GM18873 (cell line): Measurements from ENCODE around the gene FYTTD1.

Experiments
- ATAC-seq: cut with Tn5 transposase; IDR thresholded peaks from one replicate; pipeline ENCODE4 v1.9.1; 2021; ENCODE audit warnings: mild to moderate bottlenecking, moderate library complexity, moderate number of reproducible peaks; ENCODE audit not compliant: unreplicated experiment, low FRiP score

Gene FYTTD1

DNA sequence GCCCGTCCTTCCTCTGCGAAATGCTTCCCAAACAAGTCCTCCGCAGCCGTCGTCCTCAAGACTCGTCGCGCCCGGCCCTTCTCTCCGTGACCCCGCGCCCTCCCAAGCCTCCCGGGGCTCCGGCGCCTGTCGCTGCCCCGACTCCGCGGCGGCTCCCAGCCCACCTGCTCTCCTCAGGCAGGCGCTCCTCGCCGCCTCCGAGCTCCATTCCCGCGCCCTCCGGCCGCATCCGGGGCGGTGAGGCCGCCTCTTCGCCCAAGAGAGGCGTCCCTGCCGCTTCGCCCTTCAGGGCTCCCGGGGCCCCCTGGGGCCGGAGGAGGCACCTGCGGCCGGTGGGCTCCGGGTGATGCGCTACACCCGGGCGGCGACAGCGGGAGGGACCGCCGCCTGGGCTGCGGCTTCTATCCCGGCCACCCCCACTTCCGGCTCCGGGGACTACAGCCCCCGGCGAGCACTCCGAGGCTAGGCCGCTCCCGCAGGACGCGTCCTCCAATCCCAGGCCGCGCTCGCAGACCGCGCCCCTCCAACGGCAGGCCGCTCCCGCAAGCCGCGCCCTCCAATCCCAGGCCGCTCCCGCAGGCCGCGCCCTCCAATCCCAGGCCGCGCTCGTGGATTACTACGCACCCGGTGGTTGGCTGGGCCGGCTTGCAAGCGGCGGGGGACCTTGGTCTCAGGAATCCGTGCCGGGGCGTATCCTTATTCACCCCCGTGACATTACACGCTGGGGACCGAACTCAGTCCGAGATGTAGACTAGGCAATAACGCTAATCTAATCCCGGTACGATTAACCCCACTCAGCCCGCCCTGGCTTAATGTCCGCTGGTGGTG is 13.0 kb upstream of the FYTTD1 start, which contains the start of gene RUBCN:
RUBCN (minus strand) TSS at position 414 of the 828 bp plus-strand sequence; CDS start at position 229, 185 bp downstream.
- peak; percentile 83 for ATAC-seq

DNA sequence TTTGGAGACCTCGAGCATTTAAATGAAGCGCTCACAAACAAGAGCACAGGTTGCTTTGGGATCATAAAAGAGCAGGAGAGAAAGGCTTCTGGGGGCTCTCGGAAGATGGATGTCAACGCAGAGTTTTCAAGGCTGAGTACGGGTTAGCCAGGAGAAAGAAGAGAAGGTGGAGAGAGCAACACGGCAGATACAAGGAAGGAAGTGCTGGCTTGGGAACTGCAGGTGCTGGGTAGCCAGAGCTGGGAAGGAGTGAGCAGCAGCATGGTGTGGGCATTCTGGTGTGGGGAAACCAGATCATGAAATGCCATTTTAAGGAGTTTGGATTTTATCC is 12.4 kb upstream of the FYTTD1 start:
- no peak for ATAC-seq

DNA sequence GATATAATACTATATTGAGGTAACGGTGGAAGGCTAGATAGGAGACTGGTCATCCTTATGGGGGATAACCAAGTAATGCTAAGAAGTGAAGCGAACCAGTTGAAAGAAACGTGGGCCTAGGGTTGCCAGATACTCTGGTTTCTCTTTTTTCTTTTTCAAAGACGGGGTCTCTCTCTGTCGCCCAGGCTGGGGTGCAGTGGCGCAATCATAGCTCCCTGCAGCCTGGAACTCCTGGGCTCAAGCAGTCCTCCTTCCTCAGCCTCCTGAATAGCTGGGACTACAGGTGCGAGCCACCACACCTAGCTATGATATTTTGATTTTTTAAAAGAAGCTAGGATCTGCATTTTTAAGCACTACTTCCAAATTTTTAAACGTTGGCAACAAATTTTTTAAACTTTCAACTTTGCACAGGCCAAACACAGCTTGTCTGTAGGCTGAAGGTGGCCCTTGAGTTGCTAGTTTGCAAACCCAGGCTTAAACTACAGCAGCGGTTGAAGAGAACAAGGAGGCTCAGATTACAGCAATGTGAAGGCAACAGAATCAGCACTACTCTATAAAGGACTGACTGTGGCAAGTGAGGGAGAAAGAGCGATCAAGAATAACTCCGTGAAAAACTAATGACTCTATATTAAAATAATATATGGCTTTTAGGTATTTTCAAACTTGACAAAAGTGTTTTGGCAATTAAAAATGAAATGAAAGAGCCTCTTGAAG is 11.8 kb upstream of the FYTTD1 start:
- ATAC-seq, result no peak

DNA sequence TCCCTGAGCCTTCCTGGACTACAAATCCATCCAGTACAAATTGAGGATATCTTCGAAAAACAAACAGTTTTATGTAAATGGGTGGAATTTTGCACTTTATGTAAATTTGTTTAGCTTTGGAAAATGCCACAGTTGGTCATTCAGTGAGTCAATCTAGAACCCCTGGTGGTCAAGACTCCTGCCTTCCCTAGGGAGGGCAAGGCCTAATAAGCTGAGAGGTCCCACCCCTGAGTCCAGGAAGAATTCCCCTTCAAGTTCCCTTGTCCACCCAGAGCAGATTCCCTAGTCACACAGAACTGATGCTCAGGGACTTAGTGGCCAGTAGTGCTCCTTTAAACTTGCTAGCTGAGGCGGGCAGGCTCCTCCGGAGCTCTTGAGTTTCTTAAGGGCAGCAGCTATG is 6.9 kb upstream of the FYTTD1 start:
- no peak for ATAC-seq

DNA sequence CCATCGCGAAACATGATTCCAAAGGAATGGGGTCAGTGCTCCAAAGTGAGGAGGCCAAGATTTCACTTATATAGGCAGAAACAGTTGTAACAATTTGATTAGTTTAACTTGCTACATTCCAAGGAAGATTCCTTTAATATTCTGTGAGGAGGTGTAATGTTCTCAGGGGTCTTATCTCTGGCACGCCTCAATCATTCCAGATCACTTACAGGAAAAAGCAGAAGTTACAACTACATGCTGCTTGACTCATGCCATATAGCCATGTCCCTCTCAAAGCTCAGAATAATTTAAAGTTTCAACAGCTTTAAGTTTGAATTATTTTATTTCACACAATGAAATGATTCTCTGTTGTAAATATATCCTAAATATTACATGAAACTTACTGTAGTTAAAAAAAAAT is 3.5 kb upstream of the FYTTD1 start:
- no peak for ATAC-seq

DNA sequence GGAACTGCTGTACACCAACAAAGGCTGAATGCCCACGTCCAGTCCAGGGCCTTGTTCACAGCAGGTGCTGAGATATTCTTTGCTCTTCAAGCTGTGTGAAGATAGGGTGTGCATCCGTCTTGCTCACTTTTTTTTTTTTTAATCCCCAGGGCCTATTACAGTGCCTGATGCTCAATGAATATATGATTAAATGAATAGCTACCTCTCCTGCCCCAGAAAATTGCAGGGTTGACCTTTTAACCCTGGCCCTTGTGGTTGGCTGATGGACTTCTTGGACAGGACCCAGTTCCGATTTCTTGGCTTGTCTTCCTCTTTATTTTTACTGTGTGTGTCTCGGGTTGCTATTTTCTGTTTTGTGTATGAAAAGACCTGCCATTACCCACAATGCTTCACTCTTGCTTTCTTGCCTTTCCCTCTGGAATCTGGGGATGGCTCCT is 2.9 kb upstream of the FYTTD1 start:
- ATAC-seq, result no peak

DNA sequence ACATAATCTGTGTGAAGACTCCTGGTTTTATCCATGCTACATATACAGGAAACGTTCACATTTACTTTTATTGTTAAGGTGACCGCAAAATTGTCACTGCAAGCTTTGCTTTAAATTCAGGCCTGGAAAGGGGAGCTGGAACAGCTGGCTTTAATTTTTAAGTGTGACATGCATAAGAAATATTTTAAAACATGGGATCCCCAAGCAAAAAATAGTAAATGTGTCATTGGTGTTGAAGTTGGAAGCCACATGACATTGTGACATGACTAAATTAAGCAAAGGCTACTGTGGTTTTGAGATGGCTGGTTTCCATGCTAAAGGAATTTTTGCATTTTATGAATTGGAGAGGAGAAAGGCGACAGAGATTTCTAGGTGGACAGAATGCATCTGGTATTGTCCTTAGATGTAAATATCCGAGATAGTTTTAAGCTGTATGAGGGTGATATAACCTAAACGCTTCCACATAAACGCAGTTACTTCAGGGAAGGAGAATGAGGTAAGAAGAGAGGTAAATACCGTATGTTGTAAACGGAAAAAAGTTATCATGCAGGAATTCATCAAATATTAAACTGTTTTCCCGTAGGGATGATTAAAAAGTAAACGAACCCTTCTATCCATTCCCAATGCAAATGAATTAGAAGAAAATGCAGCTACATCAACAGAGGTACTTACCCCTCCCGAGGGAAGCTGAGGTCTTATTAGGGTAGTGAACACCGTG is 927 bp upstream of the FYTTD1 start:
- no peak for ATAC-seq

DNA sequence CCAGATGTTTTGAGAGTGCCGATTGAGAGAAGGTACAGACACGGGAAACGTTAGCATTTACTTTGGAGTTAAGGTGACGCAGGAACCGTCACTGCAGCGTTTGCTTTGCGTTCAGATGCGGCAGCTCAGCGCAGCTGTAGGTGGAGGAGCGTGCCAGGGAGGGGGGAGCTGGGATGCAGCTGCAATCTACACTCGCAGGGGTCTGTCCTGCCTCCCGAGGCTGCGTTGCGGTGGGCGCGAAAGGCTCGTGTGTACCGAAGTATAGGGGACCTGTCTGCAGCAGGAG is 425 bp upstream of the FYTTD1 start:
- no peak for ATAC-seq

DNA sequence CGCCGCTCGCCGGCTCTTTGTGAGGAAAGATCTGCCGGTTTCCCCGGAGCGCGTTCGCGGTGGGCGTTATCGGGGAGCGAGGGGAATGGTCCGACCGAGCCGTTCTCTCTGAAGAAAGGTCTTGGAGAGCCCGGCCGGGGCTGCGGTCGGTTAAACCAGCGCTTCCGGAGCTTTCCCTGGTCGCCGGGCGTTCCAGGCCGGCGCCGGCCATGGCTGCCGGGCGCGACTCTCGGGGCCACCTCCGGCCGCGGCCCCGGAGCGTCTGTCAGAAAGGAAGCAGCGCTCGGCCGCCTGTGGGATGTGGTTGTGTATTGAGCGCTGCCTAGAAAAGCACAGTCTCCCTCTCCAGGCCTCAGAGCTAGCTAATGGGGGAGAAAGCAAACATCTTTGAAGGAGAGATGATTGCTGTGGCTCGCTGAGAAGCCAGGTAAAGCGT is 731 bp downstream of the FYTTD1 start:
- ATAC-seq, result no peak

DNA sequence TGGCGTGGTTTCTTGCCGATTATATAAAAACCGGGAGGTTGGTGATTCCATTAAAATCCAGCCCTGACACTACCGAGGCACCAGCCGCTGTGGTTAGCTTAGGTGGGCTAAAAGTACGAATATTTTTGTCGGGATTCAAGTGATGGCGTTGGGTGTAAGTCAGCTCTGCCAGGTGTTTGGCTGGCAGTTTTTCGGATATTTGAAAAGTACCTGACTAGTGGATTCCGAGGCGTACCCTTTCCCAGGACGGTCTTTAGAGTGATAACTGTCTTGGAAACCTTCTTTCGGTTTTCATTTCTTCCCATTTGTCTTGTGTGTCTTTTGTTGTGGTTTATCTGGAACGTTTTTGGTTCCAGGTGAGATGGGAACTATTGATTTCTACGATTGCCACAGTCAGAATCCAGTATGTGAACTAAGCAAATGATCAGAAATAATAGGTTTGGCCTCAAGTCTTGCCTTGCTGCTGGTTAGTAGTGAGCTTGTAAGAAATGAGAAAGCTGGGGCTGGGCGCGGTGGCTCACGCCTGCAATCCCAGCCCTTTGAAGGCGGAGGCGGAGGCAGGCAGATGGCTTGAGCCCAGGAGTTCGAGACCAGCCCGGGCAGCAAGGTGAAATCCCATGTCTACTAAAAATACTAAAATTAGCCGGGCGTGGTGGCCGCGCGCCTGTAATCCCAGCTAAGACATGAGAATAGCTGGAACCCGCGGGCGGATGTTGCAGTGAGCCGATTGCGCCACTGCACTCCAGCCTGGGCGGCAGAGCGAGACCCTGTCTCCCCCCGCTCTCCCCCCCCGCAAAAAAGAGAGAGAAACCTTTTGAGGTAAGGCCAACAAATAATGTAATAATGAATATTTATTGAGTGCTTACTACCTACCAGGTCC is 1.4 kb downstream of the FYTTD1 start:
- ATAC-seq, result no peak

DNA sequence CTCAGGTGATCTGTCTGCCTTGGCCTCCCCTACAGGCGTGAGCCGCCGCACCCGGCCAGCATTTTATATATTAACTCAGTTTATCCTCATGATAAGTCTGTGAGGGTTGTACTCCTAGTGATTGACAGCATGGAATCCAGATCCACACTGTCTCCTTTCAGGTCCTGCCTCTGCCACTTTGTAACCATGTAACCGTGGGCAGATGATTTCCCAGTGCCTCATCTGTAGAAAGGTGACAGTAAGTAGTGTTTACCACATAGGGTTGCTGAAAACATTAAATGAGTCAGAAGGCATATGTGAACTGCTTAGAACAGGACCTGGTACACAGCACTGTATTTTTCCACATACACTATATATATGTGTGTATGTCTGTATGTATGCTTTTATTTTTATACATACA is 2.4 kb downstream of the FYTTD1 start:
- ATAC-seq, result no peak

DNA sequence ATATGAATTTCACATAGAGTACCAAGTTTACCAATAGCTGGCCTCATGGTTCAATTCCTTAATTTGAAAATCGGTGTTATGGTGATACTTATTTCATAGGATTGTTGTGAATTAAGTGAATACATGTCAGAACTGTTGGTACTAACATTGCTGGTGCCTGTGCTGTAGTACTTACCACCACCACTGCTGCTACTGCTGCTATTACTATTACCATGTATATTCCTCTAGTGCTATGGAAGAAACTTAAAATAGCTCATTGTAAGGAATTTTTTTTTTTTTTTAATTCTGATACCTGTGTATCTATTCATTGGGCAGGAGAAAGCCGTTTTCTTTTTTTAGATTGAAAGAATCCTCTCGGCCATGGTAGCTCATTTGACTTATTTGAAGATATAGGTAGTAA is 3.6 kb downstream of the FYTTD1 start:
- ATAC-seq, result no peak

DNA sequence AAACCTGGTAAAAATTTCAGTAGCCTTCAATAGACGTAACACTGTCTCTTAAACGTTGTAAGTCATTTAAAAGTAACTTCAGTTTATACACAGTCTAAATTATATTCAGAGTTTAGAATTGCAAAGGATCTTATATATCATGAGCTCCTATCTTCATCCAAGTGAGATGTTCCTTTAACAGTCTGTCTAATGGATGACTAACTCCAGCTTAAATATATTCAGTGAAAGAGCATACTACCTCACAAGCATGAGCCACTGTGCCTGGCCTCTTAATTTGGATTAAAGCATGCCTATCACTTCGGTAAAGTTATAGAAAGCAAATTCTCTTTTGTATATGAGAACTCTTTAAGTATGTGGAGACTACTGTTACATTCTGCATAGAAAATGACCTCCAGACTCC is 7.0 kb downstream of the FYTTD1 start:
- no peak for ATAC-seq

DNA sequence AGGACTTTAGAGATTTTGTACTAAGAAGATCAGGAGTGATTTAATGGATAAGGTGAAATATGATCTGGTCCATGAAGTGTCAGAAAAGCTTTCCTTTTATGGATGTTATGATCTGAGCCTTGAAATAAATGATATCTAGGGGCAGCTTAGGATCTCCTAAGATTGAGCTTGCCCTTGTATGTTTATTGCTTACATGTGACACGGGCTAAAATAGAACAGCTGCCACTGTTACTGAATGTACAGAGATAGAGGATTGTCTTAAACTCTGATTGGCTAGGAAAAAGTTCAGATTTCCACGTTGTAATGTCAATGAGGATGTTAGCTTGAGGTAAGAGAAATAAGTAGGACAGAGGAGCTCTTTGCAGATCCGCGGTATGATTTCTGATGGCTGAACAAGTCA is 8.8 kb downstream of the FYTTD1 start:
- no peak for ATAC-seq

DNA sequence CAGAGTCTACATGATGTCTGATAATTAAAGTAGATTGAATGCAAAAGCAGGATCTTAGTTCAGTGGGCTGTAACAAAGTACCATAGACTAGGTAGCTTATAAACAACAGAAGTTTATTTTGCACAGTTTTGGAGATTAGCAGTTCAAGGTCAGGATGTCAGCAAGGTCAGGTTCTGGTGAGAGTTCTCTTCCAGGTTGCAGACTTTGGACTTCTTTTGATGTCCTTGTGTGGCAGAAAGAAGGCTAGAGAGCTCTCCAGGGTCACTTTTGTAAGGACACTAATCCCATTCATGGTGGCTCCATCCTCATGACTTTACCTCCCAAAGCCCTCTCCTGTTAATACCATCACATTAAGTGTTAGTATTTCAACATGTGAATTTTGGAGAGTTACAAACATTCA is 12.1 kb downstream of the FYTTD1 start:
- ATAC-seq, result no peak

DNA sequence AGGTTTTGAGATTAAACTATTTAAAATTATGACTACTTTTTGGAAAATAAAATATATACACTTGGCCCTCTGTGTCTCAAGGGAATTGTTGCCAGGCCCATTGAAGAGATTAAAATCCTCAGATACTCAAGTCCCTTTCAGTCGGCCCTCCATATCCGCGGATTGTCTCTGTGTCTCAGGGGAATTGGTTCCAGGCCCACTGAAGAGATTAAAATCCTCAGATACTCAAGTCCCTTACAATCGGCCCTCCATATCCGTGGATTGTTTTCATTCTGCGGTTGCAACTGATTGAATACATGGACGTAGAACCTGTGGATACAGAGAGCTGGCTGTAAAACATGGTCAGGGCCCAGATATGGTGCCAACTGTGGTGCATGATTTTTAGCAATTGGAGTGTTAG is 25.6 kb downstream of the FYTTD1 start:
- no peak for ATAC-seq

DNA sequence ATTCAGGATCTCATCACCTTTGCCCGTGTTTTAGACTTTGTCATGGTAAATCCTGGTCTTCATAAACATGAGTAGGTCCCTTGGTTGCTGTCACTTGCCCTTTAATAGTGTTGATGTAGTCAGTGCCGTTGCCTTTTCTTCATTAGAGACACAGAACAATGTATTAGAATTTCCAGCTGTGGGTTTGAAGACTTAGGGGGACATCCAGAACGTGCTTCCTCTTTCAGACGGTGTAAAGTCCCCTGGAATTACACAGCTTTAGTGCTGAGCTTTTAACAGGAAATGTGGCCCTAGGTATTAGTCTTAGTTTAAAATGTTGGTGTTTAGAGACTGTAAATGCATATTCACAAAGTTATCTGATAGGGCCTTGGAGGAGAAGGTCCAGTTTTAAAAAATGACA is 32.5 kb downstream of the FYTTD1 start:
- no peak for ATAC-seq

DNA sequence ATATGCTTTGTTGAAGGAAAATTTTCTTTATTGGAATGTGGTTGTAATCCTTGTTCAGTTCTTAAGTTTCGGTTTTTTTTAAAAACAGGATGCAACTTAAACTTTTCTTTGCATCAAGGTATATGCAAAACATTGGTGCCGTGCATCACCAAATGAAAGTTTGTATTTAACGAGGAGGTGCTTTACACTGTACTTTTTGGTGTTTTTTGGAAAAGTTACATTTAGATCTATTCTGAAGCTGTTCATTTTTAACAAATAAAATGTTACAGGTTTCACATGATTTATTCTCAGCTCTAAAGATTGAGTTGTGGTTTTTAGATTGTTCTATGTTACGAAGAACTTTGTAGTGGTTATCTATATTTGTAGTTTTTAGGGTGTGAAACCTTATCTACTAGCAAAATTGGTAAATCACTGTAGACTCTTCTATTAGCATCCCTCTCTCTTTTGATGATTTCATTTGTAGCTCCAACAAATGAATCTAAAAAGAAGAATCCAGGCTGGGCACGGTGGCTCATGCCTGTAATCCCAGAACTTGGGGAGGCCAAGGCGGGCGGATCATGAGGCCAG is 34.4 kb downstream of the FYTTD1 start:
- no peak for ATAC-seq

DNA sequence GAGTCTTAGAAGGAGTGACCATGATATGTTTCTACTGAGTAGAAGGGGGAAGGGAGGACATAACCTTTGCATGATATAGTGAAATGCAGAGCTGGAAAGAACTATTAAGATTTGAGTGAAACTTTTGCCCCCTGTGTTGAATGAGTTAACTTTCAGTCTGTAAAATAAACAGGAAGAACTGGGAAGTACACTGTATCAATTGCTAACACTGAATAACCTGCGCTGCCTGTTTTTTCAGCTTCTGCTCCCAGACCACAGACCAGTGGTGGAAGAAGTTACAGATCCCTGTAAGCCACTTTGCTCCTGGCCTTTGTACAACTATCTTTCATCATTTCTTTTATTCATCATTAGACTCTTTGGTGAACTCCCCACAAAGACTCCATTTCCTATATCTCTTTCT is 37.7 kb downstream of the FYTTD1 start:
- no peak for ATAC-seq

DNA sequence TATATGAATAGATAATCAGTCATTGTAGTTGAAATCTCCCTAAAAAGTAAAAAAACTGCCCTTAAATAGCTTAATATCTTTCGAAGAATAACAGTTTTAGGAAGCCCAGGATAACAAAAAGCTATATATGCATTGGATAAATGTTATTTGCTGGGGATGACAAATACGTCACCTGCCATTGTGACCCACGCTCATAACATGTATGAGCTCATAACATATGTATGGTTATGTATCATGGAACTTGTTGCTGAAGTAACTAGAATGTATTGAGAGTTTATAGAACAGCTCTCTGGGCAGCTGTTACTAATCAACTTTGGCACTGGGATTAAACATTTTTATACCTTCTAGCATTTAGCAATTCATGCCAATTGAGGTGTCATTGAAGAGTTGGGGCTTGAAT is 39.6 kb downstream of the FYTTD1 start:
- no peak for ATAC-seq
